ENCODE data around the gene DAPK2.

Gene DAPK2

GRCh38 chr15:63997715-63998442, 48.4 kb downstream of the DAPK2 start:
- no peak for TF ChIP-seq CTCF (IDR thresholded peaks at IDR 0.05; ENCODE audit: extremely low read depth, insufficient read depth, missing control alignments)
- DNase-seq (ENCODE audit: low spot score) = no peak
- in situ Hi-C loops (cut with MboI; ENCODE audit: low pct_unique_long_range_greater_than_20kb, low sequenced_read_pairs, unreplicated experiment) = no loop called here

- no peak for TF ChIP-seq CTCF (IDR thresholded peaks at IDR 0.05; ENCODE audit: extremely low read depth, insufficient read depth, missing control alignments)
- in situ Hi-C loops (cut with MboI; ENCODE audit: low pct_unique_long_range_greater_than_20kb, low sequenced_read_pairs, unreplicated experiment) = no loop called here
- no peak for DNase-seq (ENCODE audit: low spot score)
Observed at GRCh38 chr15:63996794-63997357, 49.4 kb downstream of the DAPK2 start.

DNA sequence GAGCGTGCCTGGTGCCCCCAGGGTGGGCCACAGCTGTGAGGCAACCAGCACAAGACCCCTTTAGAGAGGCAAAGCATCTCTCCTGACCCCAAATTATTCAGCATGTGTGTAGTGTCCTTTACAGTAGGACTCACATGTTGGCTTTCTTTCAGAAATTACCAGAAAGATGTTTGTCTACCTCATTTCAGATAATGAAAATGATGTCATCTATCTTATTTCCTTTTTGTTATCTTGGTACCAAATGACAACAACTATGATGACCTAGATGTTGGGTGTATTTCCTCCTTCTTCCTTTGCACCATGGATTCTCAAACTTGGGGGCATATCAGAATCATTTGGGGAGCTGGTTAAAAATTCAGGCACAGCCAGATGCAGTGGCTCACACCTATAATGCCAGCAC, 50.5 kb downstream of the DAPK2 start:
- no peak for DNase-seq (ENCODE audit: low spot score)
- in situ Hi-C loops (cut with MboI; ENCODE audit: low pct_unique_long_range_greater_than_20kb, low sequenced_read_pairs, unreplicated experiment) = no loop called here
- TF ChIP-seq CTCF (IDR thresholded peaks at IDR 0.05; ENCODE audit: extremely low read depth, insufficient read depth, missing control alignments) = no peak

DNA sequence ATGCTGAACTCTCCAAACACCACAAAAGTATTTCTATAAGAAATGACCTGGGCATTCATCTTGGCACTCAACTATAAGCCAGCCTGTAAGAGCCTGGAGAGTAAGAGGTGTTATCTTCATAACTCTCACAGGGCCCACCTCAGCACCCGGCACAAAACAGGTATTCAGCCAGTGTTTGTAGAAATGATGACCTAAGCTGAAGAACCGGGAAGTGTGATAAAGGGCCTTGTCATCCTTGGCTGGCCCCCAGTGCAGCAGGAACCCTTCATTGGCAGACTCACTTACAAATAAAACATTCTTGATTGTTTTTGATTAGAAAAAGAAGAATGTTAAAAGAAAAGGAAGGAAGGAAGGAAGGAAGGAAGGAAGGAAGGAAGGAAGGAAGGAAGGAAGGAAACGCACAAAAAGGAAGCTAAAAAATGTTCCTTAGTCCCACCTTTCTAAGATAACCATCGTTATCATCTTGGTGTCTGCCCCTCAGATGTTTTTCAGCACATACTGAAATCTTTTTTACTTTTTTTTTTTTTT, 52.1 kb downstream of the DAPK2 start:
- DNase-seq (ENCODE audit: low spot score) = no peak
- no peak for TF ChIP-seq CTCF (IDR thresholded peaks at IDR 0.05; ENCODE audit: extremely low read depth, insufficient read depth, missing control alignments)
- in situ Hi-C loops (cut with MboI; ENCODE audit: low pct_unique_long_range_greater_than_20kb, low sequenced_read_pairs, unreplicated experiment) = no loop called here

- in situ Hi-C loops (cut with MboI; ENCODE audit: low pct_unique_long_range_greater_than_20kb, low sequenced_read_pairs, unreplicated experiment) = no loop called here
- DNase-seq (ENCODE audit: low spot score) = no peak
- TF ChIP-seq CTCF (IDR thresholded peaks at IDR 0.05; ENCODE audit: extremely low read depth, insufficient read depth, missing control alignments) = no peak
Observed at GRCh38 chr15:63992300-63992699, 54.0 kb downstream of the DAPK2 start.

GRCh38 chr15:63991706-63992105, 54.6 kb downstream of the DAPK2 start:
- in situ Hi-C loops (cut with MboI; ENCODE audit: low pct_unique_long_range_greater_than_20kb, low sequenced_read_pairs, unreplicated experiment) = no loop called here
- DNase-seq (ENCODE audit: low spot score) = no peak
- TF ChIP-seq CTCF (IDR thresholded peaks at IDR 0.05; ENCODE audit: extremely low read depth, insufficient read depth, missing control alignments) = no peak

Data from GM13977 (cell line).